GM23338 (cell line): ENCODE data around the gene MAN2C1. TPM values are rescaled to one million over a fixed set of nuclear protein-coding genes. Genes with fewer than 3 reads are reported as not detected.

Experiments
- ATAC-seq: fragments of 200-7000 bp; cut with Tn5 transposase; 3 replicates; pipeline ENCODE4 v1.9.1; 2020
- DNase-seq: peaks from one replicate; pipeline ENCODE4 v3.0.0-alpha.2; 2015; ENCODE audit warnings: low spot score
- H2AFZ ChIP-seq: fragments of 200-600 bp; sonication (generic); 2 replicates; pipeline ENCODE4 v1.8.0; 2016; ENCODE audit warnings: antibody characterized with exemption, mild to moderate bottlenecking, moderate library complexity
- H3F3A ChIP-seq: fragments of 200-600 bp; sonication (generic); replicated peaks from 2 replicates; pipeline ENCODE4 v1.8.0; 2017; ENCODE audit warnings: antibody characterized with exemption, mixed run types, low read depth
- H3K27ac ChIP-seq: fragments of 200-600 bp; sonication (generic); 2 replicates; pipeline ENCODE4 v1.6.1; 2016; ENCODE audit warnings: low read depth
- H3K27me3 ChIP-seq: fragments of 200-600 bp; sonication (generic); 2 replicates; pipeline ENCODE4 v1.8.0; 2016; ENCODE audit warnings: mild to moderate bottlenecking, mixed run types, moderate library complexity; ENCODE audit not compliant: insufficient read depth
- H3K36me3 ChIP-seq: fragments of 200-600 bp; sonication (generic); 2 replicates; pipeline ENCODE4 v1.8.0; 2016; ENCODE audit warnings: mild to moderate bottlenecking; ENCODE audit not compliant: insufficient read depth
- H3K4me1 ChIP-seq: fragments of 200-600 bp; sonication (generic); 2 replicates; pipeline ENCODE4 v1.8.0; 2016; ENCODE audit warnings: mild to moderate bottlenecking, moderate library complexity; ENCODE audit not compliant: insufficient read depth
- H3K4me2 ChIP-seq: fragments of 200-600 bp; sonication (generic); 2 replicates; pipeline ENCODE4 v1.7.1; 2017; ENCODE audit warnings: mixed run types
- H3K4me3 ChIP-seq: fragments of 200-600 bp; sonication (generic); 2 replicates; pipeline ENCODE4 v1.6.1; 2016; ENCODE audit warnings: mixed run types
- H3K79me2 ChIP-seq: fragments of 200-600 bp; sonication (generic); replicated peaks from 2 replicates; pipeline ENCODE4 v1.8.0; 2017; ENCODE audit warnings: mild to moderate bottlenecking; ENCODE audit not compliant: insufficient read depth
- H3K9me2 ChIP-seq: fragments of 200-600 bp; sonication (generic); 2 replicates; pipeline ENCODE4 v1.8.0; 2017; ENCODE audit not compliant: insufficient read depth
- H4K20me1 ChIP-seq: fragments of 200-600 bp; sonication (generic); replicated peaks from 2 replicates; pipeline ENCODE4 v1.8.0; 2017; ENCODE audit warnings: mild to moderate bottlenecking; ENCODE audit not compliant: insufficient read depth
- H3K27ac Mint-ChIP-seq: 2 replicates; pipeline ENCODE4 v1.8.0; 2020; ENCODE audit warnings: inconsistent platforms, mild to moderate bottlenecking, moderate library complexity, mixed read lengths
- H3K27me3 Mint-ChIP-seq: 3 replicates; pipeline ENCODE4 v1.8.0; 2022; ENCODE audit warnings: low read depth, mild to moderate bottlenecking, moderate library complexity, mixed read lengths, inconsistent platforms; ENCODE audit not compliant: insufficient read depth, poor library complexity
- H3K36me3 Mint-ChIP-seq: 3 replicates; pipeline ENCODE4 v1.8.0; 2021; ENCODE audit warnings: low read depth, mild to moderate bottlenecking, inconsistent platforms, moderate library complexity, mixed read lengths
- H3K4me1 Mint-ChIP-seq: 3 replicates; pipeline ENCODE4 v1.8.0; 2020; ENCODE audit warnings: mild to moderate bottlenecking, inconsistent platforms, mixed read lengths
- H3K4me3 Mint-ChIP-seq: 3 replicates; pipeline ENCODE4 v1.8.0; 2021; ENCODE audit warnings: moderate library complexity, mild to moderate bottlenecking, inconsistent platforms, mixed read lengths
- H3K9me3 Mint-ChIP-seq: 3 replicates; pipeline ENCODE4 v1.8.0; 2020; ENCODE audit warnings: moderate library complexity, mild to moderate bottlenecking, inconsistent platforms, mixed read lengths
- CREB1 ChIP-seq: fragments of 250-450 bp; sonication (Bioruptor Pico); IDR thresholded peaks from 2 replicates; pipeline ENCODE4 v1.5.0; 2020; ENCODE audit warnings: low read depth, mild to moderate bottlenecking, moderate library complexity
- EZH2 ChIP-seq: fragments of 200-600 bp; sonication (generic); IDR thresholded peaks from one replicate; pipeline ENCODE4 v1.8.0; 2017; ENCODE audit warnings: antibody characterized with exemption, mild to moderate bottlenecking, low read depth; ENCODE audit not compliant: unreplicated experiment
- EZH2phosphoT487 ChIP-seq: fragments of 200-600 bp; sonication (generic); IDR thresholded peaks from one replicate; pipeline ENCODE4 v1.8.1; 2018; ENCODE audit warnings: antibody characterized with exemption; ENCODE audit not compliant: unreplicated experiment
- JUNB ChIP-seq: IDR thresholded peaks from one replicate; pipeline ENCODE4 v1.6.1; 2016; ENCODE audit warnings: antibody characterized with exemption; ENCODE audit not compliant: unreplicated experiment
- NANOG ChIP-seq: IDR thresholded peaks from 2 replicates; pipeline ENCODE4 v1.6.1; 2016; ENCODE audit warnings: antibody characterized with exemption, borderline replicate concordance
- POLR2AphosphoS5 ChIP-seq: IDR thresholded peaks from 2 replicates; pipeline ENCODE4 v1.6.1; 2016; ENCODE audit warnings: antibody characterized with exemption, low read depth
- STAT1 ChIP-seq: IDR thresholded peaks from one replicate; pipeline ENCODE4 v1.6.1; 2016; ENCODE audit warnings: antibody characterized with exemption; ENCODE audit not compliant: unreplicated experiment
- ZNF114 ChIP-seq: fragments of 250-450 bp; sonication (Bioruptor Pico); IDR thresholded peaks from 2 replicates; pipeline ENCODE4 v1.5.0; 2020; ENCODE audit warnings: mild to moderate bottlenecking, moderate library complexity
- ZNF331 ChIP-seq: fragments of 250-450 bp; sonication (Bioruptor Pico); IDR thresholded peaks from 2 replicates; pipeline ENCODE4 v1.5.0; 2020; ENCODE audit warnings: low read depth, mild to moderate bottlenecking, moderate library complexity
- polyA plus RNA-seq: library from polyadenylated mRNA; unstranded; fragments of >200 nt; fragmentation: Nextera tagmentation; extraction: Ambion mirVana; gene quantifications from 2 replicates; pipeline ENCODE4 v1.2.1, GENCODE V29; 2016
- total RNA-seq: library from RNA; depleted of rRNA; stranded (reverse); fragments of >200 nt; shearing (Covaris generic); gene quantifications from 2 replicates; pipeline ENCODE4 v1.2.3, GENCODE V29; 2014
- TF ChIP-seq, protein P1 (sequence below): IDR thresholded peaks from 2 replicates; pipeline ENCODE4 v1.6.1; 2016; ENCODE audit warnings: antibody characterized with exemption
- TF ChIP-seq, protein P2 (sequence below): fragments of 250-450 bp; sonication (Bioruptor Pico); IDR thresholded peaks from 2 replicates; pipeline ENCODE4 v1.5.0; 2020; ENCODE audit warnings: mild to moderate bottlenecking, moderate library complexity
- TF ChIP-seq, protein P3 (sequence below), 2 experiments: fragments of 200-600 bp in 1 of 2; sonication (generic) in 1 of 2; conservative IDR thresholded peaks; 2 replicates each; pipeline versions ENCODE4 v1.5.1 to v1.6.1; 2016 to 2017; ENCODE audit warnings: antibody characterized with exemption in 2 of 2, low read depth in 2 of 2, mild to moderate bottlenecking in 2 of 2, moderate library complexity in 1 of 2
- TF ChIP-seq, protein P4 (sequence below): IDR thresholded peaks from one replicate; pipeline ENCODE4 v1.6.1; 2018; ENCODE audit warnings: antibody characterized with exemption; ENCODE audit not compliant: unreplicated experiment

The MAN2C1 gene
- total and polyA plus RNA-seq, 2 experiments from 2014 or later: 42.3 to 129 TPM

DNA sequence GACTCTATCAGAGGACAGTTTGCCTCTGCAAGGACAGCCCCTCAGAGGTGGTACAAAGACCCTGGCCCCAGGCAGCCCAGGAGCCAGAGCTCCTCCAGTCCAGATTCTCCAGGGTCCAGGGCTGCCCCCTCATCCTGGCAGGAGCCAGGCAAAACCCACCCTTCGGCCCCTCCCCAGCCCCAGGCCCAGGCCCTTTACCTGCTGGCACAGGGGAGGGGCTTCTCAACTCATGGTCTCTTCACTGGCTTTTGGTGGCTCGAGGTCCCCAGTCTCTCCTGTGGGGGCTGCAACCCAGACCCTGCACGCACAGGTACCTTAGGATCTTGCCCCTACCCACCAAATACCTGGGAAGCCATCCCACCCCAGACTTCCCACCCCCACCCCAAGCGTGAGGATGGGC is 13.0 kb downstream of the MAN2C1 start (continued):
- TF ChIP-seq STAT1: no peak
- TF ChIP-seq, protein P1, sequence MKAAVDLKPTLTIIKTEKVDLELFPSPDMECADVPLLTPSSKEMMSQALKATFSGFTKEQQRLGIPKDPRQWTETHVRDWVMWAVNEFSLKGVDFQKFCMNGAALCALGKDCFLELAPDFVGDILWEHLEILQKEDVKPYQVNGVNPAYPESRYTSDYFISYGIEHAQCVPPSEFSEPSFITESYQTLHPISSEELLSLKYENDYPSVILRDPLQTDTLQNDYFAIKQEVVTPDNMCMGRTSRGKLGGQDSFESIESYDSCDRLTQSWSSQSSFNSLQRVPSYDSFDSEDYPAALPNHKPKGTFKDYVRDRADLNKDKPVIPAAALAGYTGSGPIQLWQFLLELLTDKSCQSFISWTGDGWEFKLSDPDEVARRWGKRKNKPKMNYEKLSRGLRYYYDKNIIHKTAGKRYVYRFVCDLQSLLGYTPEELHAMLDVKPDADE: no peak

DNA sequence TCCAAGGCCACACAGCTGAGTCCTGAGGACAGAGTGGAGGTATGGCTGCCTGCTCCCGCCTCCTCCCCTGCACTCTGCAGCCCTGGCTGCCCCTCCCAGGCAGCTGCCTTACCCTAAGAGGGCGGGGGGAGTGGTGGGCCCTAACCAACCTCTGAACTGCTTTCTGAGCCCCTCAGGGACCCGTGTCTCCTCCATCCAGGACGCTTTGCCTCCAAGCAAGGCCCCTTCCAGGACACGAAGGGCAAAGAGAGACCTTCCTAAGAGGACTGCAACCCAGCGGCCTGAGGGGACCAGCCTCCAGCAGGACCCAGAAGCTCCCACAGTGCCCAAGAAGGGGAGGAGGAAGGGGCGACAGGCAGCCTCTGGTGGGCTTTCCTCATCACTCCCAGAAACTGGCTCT is 14.0 kb downstream of the MAN2C1 start:
- no peak for ATAC-seq
- no peak overlapping the region for H3K27ac Mint-ChIP-seq
- TF ChIP-seq, protein P2, sequence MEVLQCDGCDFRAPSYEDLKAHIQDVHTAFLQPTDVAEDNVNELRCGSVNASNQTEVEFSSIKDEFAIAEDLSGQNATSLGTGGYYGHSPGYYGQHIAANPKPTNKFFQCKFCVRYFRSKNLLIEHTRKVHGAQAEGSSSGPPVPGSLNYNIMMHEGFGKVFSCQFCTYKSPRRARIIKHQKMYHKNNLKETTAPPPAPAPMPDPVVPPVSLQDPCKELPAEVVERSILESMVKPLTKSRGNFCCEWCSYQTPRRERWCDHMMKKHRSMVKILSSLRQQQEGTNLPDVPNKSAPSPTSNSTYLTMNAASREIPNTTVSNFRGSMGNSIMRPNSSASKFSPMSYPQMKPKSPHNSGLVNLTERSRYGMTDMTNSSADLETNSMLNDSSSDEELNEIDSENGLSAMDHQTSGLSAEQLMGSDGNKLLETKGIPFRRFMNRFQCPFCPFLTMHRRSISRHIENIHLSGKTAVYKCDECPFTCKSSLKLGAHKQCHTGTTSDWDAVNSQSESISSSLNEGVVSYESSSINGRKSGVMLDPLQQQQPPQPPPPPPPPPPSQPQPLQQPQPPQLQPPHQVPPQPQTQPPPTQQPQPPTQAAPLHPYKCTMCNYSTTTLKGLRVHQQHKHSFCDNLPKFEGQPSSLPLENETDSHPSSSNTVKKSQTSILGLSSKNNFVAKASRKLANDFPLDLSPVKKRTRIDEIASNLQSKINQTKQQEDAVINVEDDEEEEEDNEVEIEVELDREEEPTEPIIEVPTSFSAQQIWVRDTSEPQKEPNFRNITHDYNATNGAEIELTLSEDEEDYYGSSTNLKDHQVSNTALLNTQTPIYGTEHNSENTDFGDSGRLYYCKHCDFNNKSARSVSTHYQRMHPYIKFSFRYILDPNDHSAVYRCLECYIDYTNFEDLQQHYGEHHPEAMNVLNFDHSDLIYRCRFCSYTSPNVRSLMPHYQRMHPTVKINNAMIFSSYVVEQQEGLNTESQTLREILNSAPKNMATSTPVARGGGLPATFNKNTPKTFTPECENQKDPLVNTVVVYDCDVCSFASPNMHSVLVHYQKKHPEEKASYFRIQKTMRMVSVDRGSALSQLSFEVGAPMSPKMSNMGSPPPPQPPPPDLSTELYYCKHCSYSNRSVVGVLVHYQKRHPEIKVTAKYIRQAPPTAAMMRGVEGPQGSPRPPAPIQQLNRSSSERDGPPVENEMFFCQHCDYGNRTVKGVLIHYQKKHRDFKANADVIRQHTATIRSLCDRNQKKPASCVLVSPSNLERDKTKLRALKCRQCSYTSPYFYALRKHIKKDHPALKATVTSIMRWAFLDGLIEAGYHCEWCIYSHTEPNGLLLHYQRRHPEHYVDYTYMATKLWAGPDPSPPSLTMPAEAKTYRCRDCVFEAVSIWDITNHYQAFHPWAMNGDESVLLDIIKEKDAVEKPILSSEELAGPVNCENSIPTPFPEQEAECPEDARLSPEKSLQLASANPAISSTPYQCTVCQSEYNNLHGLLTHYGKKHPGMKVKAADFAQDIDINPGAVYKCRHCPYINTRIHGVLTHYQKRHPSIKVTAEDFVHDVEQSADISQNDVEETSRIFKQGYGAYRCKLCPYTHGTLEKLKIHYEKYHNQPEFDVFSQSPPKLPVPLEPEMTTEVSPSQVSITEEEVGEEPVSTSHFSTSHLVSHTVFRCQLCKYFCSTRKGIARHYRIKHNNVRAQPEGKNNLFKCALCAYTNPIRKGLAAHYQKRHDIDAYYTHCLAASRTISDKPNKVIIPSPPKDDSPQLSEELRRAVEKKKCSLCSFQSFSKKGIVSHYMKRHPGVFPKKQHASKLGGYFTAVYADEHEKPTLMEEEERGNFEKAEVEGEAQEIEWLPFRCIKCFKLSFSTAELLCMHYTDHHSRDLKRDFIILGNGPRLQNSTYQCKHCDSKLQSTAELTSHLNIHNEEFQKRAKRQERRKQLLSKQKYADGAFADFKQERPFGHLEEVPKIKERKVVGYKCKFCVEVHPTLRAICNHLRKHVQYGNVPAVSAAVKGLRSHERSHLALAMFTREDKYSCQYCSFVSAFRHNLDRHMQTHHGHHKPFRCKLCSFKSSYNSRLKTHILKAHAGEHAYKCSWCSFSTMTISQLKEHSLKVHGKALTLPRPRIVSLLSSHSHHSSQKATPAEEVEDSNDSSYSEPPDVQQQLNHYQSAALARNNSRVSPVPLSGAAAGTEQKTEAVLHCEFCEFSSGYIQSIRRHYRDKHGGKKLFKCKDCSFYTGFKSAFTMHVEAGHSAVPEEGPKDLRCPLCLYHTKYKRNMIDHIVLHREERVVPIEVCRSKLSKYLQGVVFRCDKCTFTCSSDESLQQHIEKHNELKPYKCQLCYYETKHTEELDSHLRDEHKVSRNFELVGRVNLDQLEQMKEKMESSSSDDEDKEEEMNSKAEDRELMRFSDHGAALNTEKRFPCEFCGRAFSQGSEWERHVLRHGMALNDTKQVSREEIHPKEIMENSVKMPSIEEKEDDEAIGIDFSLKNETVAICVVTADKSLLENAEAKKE (CRISPR knock-in tag): no peak
- no peak for TF ChIP-seq POLR2AphosphoS5
- TF ChIP-seq CREB1 (CRISPR knock-in tag): no peak
- TF ChIP-seq EZH2: no peak
- TF ChIP-seq, protein P3, sequence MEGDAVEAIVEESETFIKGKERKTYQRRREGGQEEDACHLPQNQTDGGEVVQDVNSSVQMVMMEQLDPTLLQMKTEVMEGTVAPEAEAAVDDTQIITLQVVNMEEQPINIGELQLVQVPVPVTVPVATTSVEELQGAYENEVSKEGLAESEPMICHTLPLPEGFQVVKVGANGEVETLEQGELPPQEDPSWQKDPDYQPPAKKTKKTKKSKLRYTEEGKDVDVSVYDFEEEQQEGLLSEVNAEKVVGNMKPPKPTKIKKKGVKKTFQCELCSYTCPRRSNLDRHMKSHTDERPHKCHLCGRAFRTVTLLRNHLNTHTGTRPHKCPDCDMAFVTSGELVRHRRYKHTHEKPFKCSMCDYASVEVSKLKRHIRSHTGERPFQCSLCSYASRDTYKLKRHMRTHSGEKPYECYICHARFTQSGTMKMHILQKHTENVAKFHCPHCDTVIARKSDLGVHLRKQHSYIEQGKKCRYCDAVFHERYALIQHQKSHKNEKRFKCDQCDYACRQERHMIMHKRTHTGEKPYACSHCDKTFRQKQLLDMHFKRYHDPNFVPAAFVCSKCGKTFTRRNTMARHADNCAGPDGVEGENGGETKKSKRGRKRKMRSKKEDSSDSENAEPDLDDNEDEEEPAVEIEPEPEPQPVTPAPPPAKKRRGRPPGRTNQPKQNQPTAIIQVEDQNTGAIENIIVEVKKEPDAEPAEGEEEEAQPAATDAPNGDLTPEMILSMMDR (conservative IDR thresholded peaks at IDR 0.05; ENCODE audit: low read depth in 2 of 2): no peak
- TF ChIP-seq EZH2phosphoT487: no peak
- TF ChIP-seq NANOG: no peak
- TF ChIP-seq STAT1: no peak
- TF ChIP-seq, protein P4, sequence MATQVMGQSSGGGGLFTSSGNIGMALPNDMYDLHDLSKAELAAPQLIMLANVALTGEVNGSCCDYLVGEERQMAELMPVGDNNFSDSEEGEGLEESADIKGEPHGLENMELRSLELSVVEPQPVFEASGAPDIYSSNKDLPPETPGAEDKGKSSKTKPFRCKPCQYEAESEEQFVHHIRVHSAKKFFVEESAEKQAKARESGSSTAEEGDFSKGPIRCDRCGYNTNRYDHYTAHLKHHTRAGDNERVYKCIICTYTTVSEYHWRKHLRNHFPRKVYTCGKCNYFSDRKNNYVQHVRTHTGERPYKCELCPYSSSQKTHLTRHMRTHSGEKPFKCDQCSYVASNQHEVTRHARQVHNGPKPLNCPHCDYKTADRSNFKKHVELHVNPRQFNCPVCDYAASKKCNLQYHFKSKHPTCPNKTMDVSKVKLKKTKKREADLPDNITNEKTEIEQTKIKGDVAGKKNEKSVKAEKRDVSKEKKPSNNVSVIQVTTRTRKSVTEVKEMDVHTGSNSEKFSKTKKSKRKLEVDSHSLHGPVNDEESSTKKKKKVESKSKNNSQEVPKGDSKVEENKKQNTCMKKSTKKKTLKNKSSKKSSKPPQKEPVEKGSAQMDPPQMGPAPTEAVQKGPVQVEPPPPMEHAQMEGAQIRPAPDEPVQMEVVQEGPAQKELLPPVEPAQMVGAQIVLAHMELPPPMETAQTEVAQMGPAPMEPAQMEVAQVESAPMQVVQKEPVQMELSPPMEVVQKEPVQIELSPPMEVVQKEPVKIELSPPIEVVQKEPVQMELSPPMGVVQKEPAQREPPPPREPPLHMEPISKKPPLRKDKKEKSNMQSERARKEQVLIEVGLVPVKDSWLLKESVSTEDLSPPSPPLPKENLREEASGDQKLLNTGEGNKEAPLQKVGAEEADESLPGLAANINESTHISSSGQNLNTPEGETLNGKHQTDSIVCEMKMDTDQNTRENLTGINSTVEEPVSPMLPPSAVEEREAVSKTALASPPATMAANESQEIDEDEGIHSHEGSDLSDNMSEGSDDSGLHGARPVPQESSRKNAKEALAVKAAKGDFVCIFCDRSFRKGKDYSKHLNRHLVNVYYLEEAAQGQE: no peak
- no peak for TF ChIP-seq JUNB
- TF ChIP-seq ZNF331 (CRISPR knock-in tag): no peak
- no peak for TF ChIP-seq ZNF114 (CRISPR knock-in tag)

More for the DNA sequence above, 14.0 kb downstream of the MAN2C1 start:
- no peak for DNase-seq
- H2AFZ ChIP-seq: no peak overlapping the region
- no peak overlapping the region for H3K4me3 ChIP-seq
- H3K27ac ChIP-seq: no peak overlapping the region
- H3K27me3 Mint-ChIP-seq: peaks cover 24% of the 10 kb centered on the region
- 0 out of 2 replicates have a peak, but pooled peaks cover 5% of the 10 kb centered on the region for H3K9me2 ChIP-seq
- peaks cover 9% of the 10 kb centered on the region for H3K27me3 ChIP-seq
- no peak overlapping the region for H3K4me3 Mint-ChIP-seq
- no peak overlapping the region for H3K4me2 ChIP-seq
- H4K20me1 ChIP-seq: no peaks in the 10 kb centered on the region
- peaks cover 12% of the 10 kb centered on the region for H3K36me3 Mint-ChIP-seq
- no peaks in the 10 kb centered on the region for H3K36me3 ChIP-seq
- no peaks in the 10 kb centered on the region for H3K4me1 Mint-ChIP-seq
- H3K9me3 Mint-ChIP-seq: no peaks in the 10 kb centered on the region
- no peaks in the 10 kb centered on the region for H3K4me1 ChIP-seq
- H3F3A ChIP-seq: no peaks in the 10 kb centered on the region
- H3K79me2 ChIP-seq: no peaks in the 10 kb centered on the region
